ENCODE data around the gene SNRPB2.

SNRPB2 gene

DNA sequence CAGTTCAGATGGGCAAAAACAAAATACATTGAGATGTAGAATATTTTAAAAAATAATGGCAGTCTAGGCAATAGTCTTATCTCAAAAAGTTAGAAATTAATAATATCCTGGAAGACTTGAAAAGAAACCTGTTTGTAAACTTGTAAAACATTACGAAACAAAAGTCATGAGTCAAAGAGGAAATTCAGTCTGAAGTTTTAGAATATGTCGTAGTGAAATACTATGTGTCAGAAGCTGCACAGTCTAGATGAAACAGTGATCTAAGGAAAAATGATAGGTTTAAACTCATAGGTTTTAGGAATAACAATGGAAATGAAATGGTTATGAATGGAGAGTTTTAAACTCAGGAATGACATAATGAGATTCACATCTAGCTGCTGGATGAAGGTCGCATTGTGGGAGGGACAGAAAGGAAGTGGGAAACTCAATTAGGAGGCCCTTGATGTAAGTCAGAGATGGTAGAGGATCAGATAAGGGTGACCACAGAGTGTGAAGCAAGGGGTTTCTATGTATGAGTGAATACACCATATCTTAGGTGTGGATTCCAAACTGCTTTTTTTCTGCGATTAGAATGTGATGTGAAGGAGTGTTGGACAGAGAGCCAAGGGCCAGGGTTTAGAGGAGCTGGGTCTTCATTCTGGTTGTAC, 2.8 kb downstream of the SNRPB2 start:
- DNase-seq (ENCODE audit: low read depth), result no peak

DNA sequence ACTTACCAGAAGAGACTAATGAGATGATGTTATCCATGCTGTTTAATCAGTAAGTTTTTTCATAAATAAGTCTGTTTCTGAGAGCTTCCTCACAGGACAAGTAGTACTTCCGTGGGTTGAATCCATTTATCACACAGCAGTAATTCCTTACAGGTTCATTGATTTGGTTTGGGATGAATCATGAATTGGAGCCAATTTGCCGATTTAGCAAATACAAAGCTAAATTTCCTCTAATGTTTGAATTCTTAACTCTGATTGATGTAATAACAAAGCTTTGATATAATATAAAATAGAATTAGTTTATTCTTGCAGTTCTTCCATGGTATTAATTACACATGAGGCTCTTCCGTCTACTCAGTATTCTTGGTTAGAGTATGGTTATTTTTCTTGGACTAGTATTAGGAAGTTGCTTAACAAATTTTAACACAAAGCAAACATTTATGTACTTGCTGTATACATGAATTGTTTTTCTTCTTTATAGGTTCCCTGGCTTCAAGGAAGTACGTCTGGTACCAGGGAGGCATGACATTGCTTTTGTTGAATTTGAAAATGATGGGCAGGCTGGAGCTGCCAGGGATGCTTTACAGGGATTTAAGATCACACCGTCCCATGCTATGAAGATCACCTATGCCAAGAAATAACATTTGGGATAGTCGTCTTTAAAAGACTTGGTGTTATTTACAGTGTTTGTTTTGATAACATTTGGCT, 10.7 kb downstream of the SNRPB2 start:
- no peak for DNase-seq (ENCODE audit: low read depth)

DNA sequence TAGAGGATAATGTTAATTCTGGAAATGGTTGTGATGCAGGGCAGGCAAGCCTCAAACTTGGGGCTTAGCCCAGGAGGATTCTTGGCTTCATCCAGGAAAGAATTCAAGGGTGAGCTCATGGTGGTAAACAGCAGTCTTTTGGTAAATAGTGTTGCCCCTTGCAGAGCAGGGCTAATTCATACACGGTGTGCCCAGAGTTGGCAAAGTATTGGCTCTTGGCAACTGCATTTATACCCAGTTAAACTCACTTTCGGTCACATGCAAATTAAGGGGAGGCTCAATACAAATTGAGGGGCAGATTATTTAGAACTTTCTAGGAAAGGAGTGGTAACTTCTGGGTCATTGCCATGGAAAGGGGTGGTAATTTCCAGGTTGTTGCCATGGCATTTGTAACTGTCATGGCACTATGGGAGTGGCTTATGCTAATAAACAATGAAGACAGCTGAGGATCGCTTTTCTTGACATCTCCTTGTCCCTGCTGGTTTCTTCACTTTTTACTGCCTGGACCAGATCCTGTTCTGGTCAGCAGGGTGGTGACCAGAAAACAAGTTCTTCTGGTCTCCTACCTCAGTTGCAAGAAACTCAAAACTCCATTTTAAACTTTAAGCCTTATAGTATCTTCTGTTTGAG, 14.5 kb downstream of the SNRPB2 start:
- DNase-seq (ENCODE audit: low read depth), result no peak

DNA sequence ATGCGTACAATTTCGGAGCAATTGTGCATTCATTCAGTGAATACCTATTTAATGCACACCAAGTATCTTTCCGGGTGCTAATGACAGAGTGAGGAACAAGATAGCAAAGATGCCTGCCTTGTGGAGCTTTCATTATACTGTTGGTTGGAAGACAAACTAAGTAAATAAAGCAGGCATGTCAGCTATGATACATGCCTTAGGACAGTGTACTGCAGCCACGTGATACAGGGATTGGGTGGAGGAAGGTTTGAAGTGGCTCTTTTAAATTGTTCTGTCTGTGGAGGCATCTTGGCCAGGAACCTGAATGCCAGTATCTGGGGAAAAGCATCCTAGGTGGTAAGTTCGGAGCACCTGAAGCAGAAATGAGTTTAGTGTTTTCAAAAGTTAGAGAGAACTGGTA, 15.4 kb downstream of the SNRPB2 start:
- no peak for DNase-seq (ENCODE audit: low read depth)

DNA sequence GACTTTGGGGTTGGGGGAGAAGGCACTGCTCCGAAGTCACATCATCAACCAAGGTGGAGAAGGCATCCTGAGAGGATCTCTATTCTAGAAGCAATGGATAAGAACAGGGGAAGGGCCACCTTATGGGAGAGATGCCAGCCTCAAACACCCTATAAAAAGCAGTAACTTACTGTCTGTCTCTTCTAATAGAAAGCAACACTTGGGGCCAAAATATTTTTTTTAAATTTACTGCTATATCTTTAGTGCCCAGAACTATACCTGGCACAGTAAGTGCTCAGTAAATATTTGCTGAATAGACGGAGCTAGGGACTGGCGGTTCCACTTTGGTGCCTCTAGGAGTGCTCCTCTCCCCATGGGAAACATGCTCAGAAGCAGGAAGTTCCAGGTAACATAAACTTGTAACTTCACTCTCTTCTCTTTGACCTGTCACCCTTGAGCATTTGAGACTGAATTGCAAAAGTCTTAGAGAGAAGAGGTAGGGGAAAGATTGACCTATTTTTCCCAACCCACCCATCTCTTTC, 17.5 kb downstream of the SNRPB2 start:
- DNase-seq (ENCODE audit: low read depth), result no peak

DNA sequence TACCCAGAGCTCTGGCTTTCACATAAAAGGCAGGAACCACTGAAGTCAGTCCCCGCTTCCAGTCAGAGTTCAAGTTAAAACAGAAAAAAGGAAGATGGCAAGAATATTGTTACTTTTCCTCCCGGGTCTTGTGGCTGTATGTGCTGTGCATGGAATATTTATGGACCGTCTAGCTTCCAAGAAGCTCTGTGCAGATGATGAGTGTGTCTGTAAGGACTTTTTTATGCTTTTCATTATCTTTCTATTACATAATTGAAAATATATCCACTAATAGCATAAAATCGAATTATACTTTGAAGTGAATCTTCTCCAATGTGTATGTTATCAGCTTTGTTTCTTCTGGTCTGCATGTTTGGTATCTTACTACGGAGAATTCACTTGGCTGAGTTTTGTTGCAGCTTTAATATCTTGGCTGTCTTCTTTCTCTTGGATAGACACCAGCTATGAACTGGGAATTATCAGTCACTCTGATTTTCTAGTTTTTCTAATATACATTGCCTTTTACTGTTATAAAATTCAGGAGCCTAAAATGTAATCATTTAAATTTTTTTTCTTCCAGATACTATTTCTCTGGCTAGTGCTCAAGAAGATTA, 18.6 kb downstream of the SNRPB2 start, which contains the start of gene OTOR:
OTOR (plus strand) TSS at position 51 of the 593 bp plus-strand sequence; CDS start at position 95, 44 bp downstream.
- no peak for DNase-seq (ENCODE audit: low read depth)

DNA sequence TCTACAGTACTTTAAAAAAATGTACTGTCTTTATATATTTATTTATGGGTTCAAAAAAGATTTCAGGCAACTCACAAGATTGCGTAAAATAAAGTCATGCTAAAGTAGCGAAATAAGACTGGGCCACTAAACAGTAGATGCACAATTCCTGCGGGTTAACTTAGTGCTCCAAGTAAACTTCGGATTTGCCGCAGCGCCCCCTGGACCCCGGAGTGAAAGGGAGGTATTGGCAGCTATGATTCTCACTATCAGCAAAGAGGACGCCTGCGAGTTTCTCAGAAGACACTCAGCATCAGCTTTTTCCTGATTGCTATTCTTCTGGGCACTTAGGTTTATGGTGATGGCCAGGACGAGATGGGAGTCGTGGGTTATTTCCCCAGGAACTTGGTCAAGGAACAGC, 19.7 kb downstream of the SNRPB2 start:
- no peak for DNase-seq (ENCODE audit: low read depth)

DNA sequence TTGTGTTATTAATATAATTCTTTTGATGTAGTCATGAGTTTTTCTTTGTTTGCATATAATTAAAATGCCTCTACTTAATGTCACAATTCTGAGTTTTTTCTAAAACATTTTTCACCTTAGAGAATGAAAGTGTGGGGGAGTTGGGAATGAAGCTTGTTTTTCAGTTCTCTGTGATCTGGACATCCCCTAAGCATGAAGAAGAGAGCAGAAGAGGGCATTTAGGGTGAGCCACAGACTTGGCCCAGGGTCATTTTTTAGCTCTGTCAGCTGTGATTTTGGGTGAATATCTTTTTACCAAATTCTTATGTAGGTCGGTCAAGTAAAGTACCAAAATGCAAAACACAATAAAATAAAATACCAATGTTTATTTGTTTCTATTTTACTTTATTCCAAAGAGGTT, 22.3 kb downstream of the SNRPB2 start:
- DNase-seq (ENCODE audit: low read depth), result no peak

DNA sequence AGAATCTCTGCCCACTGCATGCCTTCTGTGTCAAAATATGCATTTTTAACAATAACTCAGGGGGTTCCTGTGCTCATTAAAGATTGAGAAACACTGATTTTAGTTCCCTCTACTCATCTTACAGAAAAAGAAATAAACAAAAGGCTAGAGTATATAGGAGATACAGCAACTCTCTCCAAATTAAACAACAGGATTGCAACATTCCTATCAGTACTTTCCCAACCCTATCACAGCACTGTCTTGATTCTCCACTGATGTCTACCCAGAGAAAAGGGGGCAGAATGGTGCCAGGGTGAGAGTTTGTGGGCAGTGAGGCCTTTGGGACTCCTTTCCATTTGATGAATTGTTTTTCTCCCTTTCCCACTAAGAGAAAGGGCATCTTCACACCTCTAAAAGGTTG, 23.1 kb downstream of the SNRPB2 start:
- DNase-seq (ENCODE audit: low read depth), result no peak

DNA sequence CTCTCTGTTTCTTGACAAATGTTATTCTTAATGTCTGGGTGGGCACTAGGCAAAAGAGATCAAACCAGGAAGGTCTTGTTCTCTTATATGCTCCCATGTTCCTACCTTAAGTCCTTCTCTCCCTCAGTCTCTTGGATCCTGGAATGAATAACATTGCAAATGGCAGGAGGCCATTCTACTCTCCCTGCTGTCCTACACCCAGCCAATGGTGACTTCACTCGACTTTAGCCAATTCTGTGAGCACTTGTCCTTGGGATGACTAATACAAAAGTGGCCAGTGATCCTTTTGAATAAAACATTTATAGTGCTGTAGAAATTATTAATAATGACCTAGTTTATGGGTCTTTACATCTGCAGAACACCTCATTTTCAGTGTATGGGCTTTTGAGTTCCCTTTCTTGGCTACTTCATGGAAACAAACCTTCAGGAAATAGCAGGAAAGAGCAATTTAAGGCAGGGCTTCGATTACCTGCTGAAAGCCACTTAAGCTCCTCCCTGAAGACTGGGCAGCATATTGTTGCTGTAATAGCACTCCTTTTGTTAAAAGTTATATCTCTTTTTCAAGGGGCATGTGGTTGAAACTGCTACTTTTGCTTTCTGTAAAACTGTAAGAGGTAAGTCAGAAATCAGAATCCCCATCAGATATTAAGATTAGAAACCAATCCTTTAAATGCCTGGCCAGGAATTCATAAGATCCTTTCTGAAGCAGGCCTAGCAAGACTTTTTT, 28.8 kb downstream of the SNRPB2 start:
- no peak for DNase-seq (ENCODE audit: low read depth)

DNA sequence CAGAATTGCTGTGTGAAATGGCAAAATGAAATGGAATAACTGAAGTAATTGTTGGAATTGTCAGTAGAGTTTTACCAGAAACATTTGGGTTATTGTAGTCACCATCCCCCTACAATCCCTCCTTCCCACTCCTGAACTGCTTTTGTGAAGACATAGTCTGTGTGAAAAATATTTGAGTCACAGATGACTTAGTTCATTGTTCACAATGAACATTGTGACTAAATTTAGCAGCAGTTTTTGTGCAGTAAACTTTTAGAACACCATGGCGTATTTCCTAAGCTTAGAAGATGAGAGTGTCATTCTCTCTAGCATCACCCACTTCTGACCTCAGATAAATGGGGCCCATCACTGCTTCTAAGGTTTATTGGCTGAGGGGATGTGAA, 29.3 kb downstream of the SNRPB2 start:
- DNase-seq (ENCODE audit: low read depth), result no peak

DNA sequence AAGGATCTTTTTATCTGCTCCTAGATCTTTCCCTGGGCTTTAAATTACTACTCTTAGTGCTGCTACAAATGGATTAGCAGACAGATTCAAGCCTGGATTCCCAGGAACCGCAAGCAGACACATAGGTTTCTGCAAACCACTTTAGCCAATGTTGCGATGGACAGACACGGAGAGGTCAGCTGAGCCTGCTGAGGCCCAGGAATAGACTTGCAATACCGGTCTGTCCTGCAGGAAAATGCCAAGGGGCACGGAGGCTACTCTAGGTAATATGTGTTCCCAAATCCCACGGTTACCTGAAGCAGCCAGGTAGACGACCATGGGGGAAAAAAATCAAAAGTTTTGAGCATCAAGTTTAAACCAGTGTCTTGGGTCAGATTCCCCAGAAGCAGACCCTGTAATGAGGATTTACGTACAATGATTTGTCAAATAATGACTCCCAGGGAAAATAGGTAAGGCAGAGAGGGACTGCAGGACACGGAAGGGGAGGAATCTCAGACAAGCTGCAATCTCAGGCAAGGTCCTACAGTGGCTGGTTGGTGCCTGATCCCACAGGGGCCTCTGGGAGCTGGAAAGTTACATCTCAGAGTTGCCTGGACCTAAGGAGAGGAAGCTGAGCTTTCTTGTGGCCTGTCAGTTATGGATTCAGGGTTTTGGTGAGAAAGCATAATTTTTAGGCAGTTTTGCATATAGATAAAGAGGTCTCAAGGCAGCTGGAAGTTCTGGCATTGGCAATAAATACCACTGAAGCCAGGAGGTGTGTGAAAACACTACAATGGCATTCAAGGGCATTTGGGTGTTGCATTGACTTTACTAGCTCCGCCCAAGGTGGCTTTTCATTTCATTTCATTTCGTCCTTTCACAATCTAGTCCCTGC, 30.8 kb downstream of the SNRPB2 start:
- DNase-seq (ENCODE audit: low read depth), result no peak

DNA sequence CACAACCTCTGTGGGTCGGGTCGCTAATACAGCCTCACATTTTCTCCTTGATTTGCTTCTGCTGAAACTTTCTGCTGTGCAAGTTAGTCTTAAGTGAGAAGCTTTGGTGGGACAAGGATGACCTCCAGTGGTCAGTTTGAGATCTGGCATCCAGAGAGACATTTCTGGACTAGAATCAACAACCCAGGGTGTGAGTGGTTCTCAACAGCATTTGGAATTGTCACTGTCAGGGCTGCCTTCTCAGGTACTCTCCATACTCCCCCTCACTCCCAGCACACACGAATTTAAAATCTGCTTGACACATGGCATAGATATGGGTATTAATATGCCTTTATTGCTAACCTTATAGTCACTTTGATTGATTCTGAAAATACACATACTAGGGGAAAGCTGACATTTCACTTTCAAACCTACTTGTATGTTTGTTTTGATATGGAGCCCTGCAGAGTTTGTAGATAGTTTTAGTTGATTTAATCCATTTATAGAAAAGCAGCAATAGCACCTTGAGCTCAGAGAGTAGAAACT, 31.5 kb downstream of the SNRPB2 start:
- DNase-seq (ENCODE audit: low read depth), result peak; percentile 5

DNA sequence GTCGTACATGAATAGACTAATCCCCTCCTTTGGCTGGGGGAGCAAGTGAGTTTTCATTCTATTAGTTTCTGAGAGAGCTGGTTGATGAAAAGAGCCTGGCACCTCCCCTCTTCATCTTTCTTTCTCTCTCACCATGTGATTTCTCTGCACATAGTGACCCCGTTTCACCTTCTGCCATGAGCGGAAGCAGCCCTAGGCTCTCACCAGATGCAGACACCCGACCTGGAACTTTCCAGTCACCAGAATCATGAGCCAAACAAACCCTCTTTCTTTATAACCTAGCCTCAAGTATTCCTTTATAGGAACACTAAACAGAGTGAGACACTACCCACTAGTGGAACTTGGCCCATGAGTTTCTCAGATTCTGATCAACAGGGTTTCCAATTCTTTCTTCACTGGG, 34.7 kb downstream of the SNRPB2 start:
- no peak for DNase-seq (ENCODE audit: low read depth)

DNA sequence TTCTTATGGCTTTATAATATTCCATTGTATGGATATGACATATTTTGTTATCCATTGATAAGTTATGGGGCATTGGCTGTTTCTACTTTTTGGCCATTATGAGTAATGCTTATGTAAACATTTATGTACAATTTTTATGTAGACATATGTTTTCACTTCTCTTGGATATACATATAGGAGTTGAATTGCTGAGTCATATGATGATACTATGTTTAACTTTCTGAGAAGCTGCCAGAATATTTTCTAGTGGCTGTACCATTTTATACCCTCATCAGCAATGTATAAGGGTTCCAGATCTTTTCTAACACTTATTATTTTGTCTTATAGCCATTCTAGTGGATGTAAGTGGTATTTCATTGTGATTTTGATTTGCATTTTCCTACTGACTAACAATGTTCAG, 41.4 kb downstream of the SNRPB2 start:
- DNase-seq (ENCODE audit: low read depth), result no peak

DNA sequence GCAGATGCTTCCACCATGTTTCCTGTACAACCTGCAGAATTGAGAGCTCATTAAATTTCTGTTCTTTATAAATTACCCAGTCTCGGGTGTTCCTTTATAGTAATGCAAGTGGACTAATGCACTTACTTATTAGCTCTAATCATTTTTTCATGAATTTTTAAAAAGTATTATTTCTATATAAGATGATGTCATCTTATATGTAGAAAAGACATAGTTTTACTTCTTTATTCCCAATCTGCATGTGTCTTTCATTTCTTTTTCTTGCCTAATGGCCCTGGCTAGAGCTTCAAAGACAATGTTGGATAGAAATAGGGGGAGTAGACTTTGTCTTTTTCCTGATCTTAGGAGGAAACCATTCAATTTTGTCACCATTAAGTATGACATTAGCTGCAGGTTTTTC, 46.1 kb downstream of the SNRPB2 start:
- DNase-seq (ENCODE audit: low read depth), result no peak

DNA sequence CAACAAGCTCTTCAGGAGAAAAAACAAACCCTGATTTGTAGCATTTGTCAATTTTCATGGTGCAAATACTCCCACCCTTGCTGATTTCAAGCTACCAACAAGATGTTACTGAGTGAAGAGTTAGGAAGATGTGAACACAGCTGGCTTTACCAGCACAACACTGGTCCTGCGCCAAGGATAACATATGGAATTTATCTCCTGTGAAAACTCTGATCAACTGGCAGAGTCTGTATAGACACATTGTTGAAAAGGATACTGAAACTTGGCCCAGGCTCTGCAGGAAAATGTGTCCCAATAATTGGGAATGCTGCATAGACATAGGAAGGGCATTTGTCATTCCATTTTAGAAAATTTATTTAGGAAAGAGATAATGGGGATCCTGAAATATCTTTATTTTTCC, 47.3 kb downstream of the SNRPB2 start:
- no peak for DNase-seq (ENCODE audit: low read depth)

DNA sequence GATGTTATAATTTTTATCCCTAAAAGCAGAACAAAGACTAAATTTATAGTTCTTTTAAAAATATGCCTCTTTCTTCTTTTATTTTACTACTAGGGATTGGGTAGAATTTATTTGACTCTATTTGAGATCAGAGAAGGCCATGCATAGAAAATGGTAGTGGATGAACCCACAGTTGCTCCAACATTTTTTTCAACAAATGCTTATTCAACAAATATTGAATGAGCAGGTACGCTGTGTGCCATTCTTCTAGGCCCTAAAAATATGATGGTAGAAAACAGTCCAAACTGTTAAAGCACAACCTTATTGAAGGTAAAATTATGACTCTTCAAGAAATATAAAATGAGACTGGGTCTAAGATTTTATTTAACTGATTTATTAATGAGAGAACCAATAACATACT, 48.3 kb downstream of the SNRPB2 start:
- no peak for DNase-seq (ENCODE audit: low read depth)

DNA sequence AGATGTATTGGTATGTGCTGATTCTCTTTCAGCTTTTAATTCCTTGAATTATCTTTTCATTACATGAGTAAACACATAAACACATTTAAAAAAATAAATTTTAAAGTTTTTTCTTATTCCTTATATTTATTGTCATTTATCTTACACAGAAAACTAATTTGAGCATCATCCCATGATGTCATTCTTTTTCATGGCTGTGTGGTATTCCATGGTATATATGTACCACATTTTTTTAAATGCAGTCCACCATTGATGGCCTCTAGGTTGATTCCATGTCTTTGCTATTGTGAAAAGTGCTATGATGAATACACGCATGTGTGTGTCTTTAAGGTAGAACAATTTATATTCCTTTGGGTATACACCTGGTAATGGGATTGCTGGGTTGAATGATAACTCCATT, 51.7 kb downstream of the SNRPB2 start:
- DNase-seq (ENCODE audit: low read depth), result no peak

DNA sequence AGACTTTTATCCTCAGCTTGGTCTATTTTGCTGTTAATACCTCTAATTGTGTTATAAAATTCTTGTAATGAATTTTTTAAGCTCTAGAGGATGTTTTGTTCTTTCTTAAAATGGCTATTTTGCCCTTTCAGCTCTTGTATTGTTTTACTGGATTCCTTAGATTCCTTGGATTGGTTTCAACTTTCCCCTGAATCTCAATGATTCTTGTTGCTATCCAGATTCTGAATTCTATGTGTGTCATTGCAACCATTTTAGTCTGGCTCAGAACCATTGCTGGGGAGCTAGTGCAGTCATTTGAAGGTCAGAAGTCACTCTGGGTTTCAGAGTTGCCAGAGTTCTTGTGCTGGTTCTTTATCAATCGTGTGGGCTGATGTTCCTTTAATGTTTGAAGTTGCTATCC, 55.4 kb downstream of the SNRPB2 start:
- DNase-seq (ENCODE audit: low read depth), result no peak

All from activated gamma-delta T cell treated with anti-CD3 and anti-CD28 coated beads, Interleukin-2, amount 50 U/mL, for 16 hours (primary cell).